ENCODE measurements around the gene SIK1.
A peak's percentile ranks its signal among the peaks of the same experiment; 100 is the strongest.
"Not testable (repeated sequence)": the region's sequence is repeated elsewhere in the genome, so short reads cannot be mapped to it uniquely, and the experiment has no call there.

The SIK1 gene

DNA sequence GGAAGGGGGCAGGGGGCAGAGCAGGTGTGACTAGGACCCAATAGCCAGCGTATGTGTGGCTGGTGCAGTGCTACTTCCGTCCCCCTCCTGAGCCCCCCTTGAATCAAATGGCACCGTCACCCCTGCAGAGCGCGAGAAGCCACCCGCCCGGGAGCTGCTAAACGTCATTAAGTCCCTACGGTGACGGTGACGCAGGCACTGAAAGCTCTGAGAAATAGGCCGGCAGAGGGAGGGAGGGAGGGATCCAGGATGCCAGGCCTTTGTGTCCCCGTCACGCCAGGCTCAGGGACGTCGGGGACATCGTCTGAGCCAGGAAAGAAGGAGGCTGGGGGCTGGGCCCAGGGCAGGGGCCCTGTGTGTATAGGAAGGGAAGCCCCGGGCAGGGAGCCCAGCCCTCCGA, 43.6 kb downstream of the SIK1 start:
- DNase-seq: not testable (repeated sequence)

DNA sequence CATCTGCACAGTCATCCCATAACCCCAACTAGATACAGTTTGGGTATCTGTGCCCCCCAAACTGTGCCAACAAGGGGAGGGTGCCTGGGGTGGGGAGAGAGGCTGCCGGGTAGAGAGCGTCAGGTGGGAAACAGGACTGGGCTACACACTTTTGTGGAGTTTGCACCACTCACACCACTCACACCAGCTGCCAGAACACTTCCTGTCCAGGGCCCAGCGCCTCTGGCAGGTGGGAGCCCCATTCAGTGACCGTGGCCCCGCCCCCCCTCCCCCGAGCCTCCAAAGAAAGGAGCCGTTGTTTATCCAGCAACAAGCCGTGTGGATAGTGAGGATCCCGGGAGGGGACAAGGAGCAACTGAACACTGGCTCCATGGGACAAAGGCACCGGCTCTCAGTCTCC, 44.0 kb downstream of the SIK1 start:
- not testable (repeated sequence) for DNase-seq

DNA sequence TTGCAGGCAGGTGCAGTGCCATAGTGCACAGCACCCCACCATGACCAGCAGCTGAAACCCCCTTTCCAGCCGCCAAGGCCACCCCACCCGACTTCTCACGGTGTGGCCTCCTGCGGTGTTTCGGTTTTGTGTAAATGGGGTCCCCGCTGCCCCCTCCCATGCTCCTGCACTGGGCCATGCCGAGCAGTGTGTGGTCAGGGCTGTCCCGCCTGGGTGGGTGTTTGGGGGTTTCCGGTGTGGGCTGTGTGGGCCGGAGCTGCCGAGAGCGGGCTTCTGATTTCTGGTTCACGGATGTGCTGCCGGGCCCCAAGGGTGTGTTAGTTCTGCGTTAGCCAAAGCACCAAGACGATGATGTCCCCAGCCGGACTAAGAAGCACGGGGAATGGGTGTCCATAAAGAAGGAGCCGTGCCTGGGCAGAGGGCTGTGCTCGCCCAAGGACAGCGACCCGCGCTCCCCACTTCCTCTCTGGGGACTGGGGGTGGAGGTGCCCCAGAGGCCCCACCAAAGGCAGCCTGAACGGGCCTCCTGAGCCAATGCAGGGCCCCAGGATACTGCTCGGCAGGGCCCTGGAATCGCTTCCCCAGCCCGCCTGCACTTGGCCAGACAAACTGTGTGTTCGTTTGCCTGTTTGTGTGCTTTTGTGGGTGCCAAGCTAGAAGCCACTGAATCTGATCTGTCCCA, 45.9 kb downstream of the SIK1 start:
- not testable (repeated sequence) for DNase-seq

GRCh38 chr21:43380337-43380736, 46.6 kb downstream of the SIK1 start:
- not testable (repeated sequence) for DNase-seq

DNA sequence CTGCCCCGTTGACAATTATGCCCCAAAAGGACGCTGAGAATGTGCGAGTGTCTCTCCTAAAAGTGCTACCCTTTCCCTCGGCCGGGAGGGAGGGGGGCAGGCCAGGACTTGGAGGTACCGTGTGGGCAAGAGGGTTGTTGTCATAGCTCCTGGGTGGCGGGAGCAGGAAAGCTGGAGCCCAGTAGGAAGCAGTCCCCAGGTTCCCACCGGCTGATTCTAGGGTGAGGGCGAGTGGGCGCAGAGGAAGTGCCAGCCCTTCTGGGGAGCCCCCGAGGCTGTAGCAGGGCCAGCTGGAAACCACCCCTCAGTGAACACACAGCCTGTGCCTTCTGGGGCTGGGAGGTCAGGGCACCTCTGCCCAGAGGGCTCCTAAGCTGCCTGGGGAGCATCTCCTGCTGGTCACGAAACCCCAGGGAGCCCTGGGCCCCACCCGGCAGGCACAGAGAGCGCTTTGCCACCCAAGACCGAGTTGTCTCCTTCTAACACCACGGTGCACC, 47.3 kb downstream of the SIK1 start:
- DNase-seq: not testable (repeated sequence)

- DNase-seq: no peak
Measured at GRCh38 chr21:43376478-43376882, 50.5 kb downstream of the SIK1 start.

GRCh38 chr21:43375837-43376477, 51.0 kb downstream of the SIK1 start:
- no peak for DNase-seq

DNA sequence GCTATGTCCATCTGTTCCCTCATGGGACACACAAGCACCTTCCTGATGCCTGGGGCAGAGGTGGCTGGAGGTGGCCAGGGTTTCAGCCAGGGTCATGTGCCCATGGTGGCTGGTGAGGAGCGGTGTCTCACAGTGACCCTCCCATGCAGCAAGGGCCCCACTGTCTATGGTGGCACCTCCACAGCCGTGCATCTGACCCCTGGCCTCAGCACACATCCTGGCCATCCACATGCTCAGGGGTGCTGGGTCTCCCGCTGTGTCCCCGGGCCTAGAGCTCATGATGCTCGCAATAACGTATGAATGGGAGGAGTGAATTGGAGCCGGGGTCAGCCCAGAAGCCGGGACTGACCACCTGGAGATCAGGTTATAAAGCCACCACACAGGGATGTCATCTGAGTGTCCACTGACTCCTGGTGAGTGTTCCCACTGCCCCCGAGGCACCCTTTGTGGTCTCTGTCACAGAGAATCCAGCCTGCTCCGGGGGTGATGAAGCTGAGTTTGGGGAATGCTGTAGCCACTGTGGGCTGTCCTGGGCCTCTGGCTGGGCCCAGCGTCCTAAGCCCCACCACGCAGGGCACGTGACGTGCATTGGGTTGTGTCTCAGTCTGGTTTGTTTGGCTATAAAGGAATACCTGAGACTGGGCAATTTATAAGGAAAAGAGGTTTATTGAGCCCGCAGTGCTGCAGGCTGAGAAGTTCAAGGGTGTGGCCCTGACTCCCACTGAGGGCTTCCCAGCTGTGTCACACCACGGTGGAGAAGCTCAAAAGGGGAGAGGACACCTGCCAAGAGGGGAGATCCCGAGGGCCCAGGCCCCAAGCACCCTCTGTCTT, 51.7 kb downstream of the SIK1 start:
- DNase-seq: no peak

GRCh38 chr21:43374228-43374885, 52.6 kb downstream of the SIK1 start:
- DNase-seq: no peak

DNA sequence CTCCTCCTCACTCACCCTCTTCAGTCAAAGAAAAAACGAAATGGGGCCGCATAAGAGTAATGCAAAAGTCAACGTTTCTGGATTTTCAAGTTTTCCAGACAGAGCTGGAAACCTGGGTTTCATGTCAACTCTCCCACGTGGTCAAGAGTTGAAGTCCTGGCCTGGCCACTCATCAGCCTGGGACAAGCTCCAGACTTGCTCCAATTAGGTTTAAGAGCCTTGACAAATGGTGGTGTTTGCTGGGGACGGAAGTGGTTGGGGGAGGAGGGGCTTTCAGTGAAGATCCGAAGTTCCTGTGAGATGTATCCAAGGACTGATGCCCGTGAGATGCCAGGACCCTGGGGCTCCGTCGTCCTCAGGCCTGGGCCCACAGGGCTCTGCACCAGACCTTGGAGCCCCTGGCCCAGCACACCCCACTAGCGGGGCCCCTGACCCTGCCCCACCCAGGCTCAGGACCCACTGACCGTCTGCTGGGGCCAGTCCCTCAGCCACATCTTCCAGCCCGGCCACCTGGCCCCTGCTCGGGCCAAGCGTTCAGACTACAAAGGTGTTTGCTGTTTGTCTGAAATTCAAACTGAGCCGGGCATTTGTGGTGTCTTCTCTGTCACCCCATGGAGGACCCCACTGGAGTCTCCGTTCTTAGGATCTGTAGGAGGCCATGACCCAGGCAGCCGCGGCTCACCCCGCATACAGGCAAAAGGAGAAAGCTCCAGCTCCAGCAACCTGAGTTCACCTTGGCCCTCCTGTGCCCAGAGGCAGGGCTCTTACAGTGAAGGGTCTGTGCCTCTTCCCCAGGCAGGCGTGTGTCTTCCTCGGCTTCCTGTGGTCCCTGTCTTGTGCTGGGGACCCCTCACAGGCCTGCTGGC, 53.3 kb downstream of the SIK1 start:
- DNase-seq: no peak

GRCh38 chr21:43372663-43373361, 54.1 kb downstream of the SIK1 start:
- no peak for DNase-seq

- DNase-seq: no peak
Measured at GRCh38 chr21:43371786-43372185, 55.1 kb downstream of the SIK1 start.

GRCh38 chr21:43370888-43371570, 55.9 kb downstream of the SIK1 start:
- no peak for DNase-seq

DNA sequence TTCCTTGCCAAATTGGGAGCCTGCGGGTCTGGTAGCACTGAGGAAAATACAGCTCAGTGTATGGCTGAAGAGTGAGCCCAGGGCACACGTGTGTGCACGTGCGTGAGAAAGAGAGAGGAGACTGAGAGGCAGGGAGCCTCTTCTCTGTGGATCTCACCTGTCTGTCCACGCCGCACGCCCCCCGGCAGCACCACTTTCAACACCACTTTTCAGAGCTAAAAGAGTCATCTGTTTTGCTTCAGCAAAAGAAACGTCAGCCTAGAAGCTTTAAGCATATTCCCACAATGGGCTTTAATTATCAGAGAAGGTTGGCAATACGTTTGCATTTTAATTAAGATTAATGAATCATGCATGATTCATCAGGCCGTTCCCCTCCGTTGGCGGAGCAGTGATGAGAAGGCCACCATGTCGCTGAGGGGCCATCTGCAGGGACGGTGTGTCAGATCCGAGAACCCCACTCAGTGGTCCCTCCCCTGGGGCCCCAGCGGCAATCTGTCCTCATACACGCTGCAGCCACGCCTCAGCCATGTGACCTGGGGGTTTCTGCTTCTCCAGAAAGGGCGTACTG, 56.8 kb downstream of the SIK1 start:
- peak; percentile 76 for DNase-seq

GRCh38 chr21:43369596-43370090, 57.3 kb downstream of the SIK1 start:
- DNase-seq: no peak

DNA sequence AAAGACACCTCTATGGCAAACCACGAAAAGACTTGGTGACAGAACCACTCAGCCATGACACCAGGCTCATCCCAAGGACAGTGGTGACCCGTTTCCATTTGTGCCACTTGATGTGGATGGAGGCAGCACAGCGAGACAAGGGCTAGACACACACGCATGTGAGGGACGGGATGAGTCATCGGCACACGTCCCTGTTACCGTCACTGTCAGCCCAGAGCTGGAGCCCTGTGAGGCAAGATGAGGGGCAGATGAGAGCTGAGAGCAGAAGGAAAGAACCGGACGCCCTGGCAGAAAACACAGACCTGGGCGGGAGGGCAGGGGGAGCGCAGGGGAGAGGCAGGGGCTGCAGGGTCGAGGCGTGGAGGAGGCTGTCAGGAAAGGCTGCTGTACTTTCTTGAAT, 57.8 kb downstream of the SIK1 start:
- peak; percentile 77 for DNase-seq

GRCh38 chr21:43368685-43369084, 58.2 kb downstream of the SIK1 start:
- no peak for DNase-seq

GRCh38 chr21:43367859-43368258, 59.1 kb downstream of the SIK1 start:
- no peak for DNase-seq

DNA sequence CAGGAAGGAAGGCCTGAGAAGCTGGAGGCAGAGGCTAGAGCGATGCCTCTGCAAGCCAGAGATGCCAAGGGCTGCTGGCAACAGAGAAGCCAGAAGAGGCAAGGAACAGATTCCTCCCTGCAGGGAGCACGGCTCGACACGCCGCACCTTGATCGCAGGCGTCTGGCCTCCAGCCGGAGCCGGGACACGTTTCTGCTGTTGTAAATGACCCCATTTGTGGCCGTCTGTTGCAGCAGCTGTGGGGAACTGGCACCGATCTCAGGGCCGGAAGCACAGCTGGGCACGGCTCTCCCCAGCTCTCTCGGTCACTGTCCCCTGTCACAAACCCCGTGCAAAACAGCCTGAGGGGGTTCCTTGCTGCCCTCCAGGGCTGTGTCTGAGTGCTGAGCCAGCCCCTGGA, 59.6 kb downstream of the SIK1 start:
- DNase-seq: no peak

DNA sequence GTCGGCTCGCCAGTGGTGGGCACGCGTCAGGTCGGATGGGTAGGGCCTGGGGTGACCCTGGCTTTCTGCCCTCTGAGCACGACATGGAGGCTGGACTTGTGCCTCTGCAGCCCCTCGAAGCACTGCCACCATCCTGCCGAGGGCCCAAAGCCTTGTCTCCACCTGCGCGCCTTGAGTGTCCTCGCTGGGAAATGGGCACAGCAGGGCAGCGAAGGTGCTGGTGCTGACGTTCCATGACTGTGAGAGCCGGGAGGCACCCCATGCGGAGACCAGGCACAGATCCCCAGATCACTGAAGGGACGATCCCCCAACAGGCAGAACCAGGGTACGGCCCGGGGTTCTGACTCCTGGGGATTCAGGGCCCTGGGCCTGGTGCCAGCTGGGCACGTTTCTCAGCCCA, 60.3 kb downstream of the SIK1 start:
- no peak for DNase-seq

Measured in fibroblast of skin of right biceps (primary cell).